NOMO-1 treated with dmso at 0.1 percent for 144 hours (cell line): ENCODE data around the gene HOXB9.

Experiments
- DNase-seq: peaks from one replicate; lab custom pipeline; 2025; ENCODE audit not compliant: unreplicated experiment; lab: John Stamatoyannopoulos, UW

The HOXB9 gene

DNA sequence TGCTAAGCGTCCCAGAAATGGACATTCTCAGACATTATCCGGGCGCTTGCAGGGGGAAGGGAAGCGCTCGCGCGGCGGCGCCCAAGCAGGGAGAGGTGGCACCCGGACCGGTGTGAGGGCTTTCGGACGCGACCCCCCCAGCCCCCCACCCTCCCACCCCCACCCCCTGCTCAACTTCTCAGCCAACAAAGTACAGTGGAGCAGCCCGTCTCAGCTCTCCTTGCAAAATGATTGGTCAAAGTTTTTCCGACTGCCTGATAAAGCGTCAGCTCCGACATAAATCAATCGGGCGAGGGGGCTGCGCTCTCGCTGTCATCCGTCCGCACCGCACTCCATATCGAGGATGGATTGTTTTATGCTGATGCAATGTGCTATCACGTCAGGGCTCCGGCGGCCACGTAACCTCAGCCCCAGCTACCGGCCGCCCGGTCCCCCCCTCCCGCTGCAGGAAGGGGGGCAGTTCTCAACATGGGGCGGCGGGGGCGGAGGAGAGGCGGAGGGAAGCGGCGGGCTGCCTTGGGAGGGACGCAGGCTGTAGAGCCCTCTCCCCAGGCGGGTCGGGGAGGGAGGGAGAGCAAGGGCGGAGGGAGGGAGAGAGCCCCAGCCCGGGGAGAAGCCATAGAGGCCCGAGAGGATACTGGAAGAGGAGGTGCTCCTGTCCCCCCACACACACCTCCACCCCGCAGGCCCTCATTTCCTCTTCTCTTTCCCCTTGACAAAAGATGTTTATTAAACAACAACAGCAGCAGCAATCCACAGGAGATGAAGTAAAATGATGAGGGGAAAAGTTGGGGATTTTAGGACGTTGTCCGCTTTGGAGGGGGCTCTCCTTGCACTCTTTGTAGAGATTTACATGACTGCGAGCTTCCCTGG, at the start of gene HOXB9:
Gene HOXB9 (minus strand): TSS at position 114 of the 873 bp plus-strand sequence. CDS start 89 bp downstream, at position 25.
- no peak for DNase-seq

DNA sequence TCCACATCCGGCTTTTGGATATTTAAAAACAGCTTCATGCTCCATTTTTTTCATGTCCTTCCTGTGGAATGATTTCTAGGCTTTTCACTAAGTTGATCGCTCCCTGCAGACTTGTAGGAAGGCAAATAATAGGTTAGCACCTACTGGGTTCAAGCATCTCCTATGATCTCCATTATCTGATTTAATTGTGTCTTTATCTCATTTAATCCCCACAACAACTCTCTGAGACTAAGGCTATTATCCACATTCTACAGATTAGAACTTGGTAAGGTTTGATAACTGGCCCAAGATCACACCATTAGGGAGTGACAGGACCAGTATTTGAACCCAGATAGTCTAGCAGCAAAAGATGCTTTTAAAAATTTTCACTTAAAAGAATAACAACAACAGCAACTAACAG, 46.2 kb upstream of the HOXB9 start:
- no peak for DNase-seq

DNA sequence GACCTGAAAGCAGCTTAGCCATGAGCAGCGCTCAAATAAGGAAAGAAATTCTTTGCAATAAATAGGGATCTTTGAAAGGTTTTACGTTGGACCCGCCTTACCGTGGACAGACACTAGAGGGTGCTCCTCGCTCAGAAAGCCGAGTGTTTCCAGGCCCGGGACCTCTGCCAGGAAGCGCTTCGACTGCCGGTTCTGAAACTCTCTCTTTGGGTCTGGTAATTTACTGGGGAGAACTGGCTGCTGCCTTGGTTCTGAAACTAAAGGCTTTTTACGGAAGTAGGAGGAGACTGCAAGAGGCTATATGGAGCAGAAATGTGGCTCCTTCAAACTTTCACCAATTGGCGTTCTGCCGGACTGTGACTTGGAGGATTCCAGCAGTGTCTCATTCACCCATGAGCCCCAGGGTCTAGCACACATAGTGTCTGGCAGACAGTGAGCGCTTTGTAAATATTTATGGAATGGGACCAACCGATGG, 45.6 kb upstream of the HOXB9 start:
- DNase-seq: peak; percentile 33

DNA sequence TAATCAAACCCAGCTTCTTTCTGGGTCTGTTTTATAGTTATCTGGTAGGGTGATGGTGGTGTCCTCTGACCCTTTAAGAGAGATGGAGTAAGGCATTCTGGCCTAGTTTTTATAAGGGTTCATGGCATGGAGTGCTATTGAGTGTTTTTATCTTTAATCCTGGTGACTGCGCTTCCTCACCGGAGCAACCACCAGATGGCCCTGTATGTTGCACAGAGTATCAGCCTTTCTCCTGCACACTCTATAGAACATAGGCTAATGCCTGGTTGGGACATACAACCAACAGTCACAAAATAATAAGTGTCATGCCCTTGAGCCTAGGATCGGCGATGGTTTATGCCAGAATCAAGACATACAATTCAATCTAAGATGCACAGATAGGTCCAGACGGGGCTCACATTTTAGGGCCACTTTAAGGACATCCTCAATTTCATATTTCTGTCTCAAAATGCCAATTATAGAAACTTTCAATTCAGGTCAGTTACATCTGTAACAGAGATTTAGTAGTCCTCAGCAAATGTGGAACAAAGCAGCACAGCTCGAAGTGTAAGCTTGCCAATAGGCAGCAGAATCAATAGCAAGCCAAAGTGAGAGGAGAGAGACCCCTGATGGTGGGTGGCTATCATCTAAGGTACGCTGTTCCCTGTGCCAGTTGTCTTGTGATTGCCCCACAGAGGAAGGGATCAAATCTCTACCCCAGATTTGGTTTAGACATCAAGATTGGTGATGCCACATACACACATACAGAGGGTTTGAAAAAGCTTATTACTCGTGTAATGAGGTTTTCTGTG, 37.2 kb upstream of the HOXB9 start:
- no peak for DNase-seq

DNA sequence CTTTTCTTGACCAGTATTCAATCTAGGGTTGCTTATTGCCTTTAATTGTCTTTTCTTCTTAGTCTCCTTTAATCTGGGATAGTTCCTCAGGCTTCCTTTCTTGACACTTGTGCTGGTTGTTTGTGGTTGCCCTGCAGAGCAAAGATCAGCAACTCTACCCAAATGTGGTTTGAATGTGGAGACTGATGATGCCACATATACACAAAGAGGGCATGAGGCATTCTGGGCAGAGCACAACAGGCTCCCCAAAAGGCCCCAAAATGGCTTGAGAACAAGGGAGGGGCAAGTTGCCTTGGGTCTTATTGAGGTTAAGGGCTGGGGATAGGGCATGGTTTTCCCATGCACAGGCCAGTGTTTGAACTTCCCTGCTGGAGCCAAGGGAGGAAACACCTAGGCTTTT, 29.8 kb upstream of the HOXB9 start:
- no peak for DNase-seq

DNA sequence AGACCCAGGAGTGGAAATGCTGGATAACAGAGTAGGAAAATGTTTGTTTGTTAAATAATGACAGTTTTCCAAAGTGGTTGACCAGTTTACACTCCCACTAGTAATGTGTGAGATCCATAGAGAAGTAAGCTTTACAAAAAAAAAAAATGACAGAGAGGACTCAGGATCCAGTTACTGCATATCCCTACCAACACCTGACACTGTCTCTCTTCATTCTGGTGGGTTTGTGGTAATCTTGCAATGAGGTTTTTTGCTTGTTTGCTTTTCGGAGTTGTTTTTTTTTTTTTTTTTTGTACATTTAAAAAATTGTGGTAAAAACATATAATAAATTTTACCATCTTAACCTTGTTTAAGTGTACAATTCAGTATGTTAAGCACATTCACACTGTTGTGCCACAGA, 23.6 kb upstream of the HOXB9 start:
- no peak for DNase-seq

DNA sequence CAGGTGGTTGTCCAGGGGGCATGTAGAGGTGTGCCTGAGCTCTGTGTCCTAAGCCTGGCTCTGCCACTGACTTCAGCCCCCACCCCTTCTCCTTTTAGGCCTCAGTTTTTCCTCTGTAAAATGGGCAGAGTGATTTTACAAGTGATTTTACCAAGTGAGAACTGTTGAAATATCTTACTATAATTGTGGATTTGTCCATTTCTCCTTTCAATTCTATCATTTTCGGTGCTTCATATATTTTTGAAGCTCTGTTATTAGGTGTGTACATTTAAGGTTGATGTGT, 21.7 kb upstream of the HOXB9 start:
- DNase-seq: no peak

DNA sequence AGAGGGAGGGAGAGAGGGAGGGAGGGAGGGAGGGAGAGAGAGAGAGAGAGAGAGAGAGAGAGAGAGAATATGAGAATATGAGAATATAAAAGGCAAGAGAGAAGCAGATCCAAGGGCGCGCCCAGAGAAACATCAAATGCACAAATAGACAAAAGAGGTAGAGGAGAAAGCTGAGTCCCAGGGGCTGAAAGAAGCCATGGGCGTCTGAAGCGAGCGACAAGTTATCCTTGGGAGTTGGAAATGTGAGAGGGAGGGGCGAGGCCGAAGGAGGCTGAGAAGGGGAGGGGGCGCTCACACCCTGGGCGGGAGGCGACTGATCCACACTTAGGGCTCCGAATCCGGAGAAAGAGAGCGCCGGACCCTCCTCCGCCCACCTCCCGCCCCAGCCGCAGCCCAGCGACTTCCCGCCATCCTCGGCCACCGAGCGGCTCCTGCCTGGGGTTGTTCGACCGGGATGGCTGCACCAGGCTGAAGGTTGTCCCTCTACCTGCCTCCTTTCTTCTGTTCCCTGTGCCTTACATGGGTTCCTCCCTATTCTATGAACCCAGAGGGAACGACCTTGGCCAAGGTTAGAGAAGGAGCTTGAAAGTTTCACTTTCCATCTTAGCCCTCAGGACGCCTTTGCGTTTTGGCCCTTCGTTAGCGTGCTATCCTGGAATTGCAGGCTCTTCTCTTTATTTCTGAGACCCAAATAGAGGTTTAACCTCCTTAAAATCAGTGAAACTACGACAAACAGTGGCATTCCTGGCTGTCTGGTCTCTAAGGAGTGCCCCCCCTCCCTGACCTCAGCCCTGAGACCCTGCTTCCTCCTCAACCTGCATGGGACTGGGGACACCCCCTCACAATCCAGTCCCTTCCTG, 21.2 kb upstream of the HOXB9 start:
- no peak for DNase-seq

DNA sequence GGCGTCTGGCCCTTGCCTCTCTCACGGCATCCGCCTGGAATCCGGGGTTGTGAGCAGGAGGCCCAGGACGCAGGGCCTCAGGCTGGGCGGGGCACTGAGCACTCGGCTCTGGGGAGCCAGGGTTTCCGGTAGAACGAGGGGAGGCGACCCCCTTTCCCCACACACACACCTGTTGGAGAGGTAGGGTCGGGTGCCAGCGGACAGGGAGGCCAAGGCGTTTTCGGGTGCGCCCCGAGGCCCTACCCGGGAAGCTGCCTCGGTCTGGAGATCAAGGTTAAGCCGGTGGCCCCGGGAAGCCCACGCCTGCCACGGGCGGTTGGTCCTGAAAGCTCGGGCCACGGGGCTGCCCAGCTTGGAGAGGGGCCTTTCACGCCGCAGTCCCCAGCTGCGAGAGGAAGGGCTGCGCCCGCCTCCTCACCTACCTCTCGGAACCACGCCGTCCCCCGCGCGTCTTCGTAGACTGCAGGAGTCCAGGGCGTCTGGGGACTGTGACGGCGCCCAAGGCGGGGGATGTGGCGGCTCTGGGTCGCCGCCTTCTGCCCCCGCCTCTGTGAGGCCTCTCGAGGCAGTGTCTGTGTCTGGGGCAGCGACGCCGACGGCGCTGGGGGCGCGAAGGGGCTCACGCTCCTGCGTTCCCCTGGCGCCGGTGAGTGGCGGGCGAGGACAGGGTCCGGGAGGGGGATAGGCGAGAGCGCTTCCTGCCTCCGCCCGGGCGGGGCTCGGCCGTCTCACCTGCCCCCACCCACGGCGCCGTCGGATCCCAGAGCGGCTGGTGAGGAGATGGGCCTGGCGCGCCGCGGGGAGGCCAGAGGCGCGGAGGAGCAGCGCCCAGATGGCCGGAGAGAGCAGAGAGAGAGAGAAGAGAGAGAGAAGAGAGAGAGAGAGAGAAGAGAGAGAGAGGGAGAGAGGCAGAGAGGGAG, 20.3 kb upstream of the HOXB9 start:
- DNase-seq: no peak

DNA sequence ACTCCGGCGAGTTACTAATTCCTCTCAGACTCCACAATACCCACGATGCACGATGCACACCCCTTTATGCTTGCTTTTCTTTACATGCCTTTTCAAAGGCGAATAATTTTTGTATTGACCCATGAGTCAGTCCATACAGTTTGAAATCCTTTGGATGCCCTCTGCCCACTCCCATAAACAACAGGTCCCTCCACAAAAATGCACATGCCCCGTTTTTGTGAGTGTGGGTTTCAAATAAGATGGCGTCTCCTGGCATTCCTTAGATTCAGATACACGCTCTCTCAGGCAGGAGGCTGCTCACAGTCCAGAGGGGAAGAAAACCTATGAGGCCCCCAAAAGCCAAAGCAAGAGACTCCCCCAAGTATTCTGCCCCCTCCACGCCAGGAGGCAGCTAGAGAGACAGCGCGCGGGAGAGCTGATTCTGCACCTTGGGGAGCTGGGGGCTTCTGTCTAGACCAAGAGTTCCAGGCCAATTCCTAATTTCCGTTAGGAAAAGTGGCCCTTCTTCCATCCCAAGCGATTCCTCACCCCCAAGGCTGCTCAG, 19.6 kb upstream of the HOXB9 start:
- no peak for DNase-seq

DNA sequence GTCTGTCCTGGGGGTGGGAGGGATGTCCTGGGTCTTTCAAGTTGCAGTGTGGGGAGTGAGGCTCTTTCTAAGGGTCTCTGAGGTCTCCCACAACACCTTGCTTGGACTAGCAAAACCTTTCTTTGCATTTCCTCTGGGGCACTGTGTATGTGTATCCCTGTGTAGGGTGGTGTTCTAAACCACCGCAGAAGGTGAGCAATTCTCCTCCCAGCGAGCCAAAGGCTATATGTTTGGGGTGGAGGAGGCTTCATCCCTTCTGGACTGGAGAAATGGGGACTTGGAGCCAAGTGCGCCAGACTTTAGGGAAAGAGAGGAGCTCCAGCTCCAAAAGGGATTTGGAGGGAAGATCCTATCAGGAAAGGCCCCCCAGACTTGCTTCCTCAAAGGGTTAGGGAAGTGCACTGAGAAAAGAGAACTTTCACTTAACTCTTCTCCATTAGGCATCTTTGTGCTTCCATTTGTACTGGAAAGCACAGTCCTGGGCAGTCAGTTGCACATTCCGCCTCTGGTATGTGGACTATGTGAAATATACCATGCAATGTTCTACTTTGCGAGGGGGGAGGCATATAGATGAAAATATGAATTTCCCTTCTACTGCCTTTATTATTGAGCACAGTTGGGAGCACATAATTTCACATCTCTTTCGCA, 18.9 kb upstream of the HOXB9 start:
- no peak for DNase-seq

DNA sequence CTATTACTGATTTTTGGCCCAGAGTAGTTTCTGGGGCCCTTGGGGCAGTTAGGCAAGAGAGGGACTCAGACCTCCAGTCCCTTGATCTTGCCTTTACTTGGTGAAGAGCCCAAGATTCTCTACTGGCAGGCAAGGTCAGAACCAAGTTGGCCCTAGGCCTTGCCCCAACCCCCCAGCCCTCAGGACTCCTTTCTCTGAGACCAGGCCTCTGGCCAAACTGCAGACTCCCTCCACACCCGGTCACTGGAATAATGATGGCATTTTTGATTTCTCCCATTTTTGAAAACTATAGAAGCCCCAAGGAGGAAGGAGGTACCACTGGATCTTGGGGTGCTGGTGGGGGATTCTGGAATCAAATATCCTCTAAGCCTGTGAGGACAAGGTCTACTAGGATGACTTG, 18.0 kb upstream of the HOXB9 start:
- DNase-seq: no peak

DNA sequence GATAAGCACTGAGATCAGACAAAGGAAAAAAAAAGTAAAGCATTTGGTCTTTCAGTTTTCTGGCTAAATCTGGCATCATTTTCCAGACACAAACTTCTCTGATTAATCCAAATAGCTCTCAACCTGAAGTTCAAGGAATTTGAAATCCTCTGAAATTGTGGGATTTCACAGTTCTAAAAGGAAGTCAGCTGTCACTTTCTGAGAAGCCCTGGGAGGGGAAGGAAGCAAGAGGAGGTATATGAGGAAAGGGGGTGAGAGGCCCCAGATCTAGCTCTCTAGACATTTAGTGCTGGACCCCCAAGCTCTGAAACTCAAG, 17.5 kb upstream of the HOXB9 start:
- no peak for DNase-seq

DNA sequence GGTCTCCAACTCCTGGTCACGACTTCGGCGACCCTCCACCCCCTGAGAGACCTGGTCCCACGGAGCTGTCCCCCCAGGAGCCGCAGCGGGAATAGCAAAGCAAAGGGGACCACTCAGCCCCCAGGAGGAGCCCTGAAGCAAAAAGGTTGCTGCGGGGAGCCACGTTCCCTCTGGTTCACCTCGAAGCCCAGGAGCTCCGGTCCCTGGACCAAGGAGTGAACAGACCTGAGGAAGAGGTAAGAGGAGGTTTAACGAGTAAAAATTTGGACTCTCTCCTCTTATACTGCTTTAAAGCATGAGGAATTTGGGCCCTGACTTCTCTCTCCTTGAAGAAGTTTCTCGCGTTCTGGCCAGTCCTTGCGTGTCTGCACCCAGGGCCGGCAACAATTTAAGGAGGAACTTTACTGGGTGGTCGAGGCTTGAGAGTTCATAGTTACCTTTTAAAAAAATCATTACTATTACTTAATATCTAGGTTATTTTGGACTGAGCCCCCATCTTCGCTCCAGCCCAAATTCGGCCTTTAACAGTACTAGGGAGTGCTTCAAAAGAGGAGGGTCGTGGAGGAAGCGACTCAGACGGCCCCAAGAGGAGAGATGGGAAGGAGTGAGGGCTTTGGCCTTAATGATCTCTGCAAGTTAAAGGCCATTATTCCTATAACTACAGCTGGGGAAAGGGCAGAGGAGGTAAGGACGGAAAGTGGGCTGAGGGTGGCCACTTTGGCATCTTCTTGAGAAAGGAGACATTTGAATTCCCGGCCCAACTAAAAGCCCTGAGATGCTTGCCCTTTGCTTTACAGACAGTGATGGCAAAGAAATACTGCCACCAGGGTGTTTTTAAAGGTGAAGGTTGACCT, 16.9 kb upstream of the HOXB9 start:
- DNase-seq: no peak

DNA sequence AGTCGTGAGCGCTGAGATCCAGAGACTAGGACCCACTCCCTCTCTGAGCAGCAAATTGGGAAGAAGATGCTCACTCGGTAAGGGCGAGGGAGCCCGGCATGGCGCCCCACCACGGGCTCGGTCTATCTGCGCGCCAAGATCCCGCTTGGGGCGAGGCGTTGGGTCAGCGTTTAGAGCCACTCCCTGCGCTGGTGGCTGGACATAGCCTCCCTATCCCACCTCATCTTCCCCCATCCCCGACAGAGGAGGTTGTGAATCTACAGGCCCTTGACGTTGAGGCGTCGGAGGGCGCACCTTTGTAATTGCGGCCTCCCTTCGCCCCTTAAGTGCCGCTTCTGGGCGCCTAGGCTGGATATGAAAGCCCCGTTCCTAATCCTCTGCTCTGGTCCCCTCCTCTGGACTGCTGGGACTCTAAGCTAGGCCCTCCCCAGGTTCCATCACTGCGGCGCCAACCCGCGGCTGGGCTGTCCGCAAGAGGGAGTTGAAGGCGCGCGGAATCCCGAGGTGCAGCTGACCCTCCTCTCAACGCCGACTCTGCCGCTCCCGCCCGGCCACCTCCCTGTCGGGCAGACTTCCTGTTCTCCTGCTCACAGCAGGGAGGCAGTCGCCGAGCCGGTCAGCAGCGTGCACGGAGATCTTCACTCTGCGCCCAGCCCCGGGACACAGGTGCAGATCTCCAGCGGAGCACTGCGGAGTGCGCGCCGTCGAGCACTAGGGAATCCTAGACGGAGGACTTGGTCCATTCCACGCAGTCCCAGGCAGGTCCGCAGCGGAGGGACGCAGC, 16.1 kb upstream of the HOXB9 start:
- DNase-seq: no peak

DNA sequence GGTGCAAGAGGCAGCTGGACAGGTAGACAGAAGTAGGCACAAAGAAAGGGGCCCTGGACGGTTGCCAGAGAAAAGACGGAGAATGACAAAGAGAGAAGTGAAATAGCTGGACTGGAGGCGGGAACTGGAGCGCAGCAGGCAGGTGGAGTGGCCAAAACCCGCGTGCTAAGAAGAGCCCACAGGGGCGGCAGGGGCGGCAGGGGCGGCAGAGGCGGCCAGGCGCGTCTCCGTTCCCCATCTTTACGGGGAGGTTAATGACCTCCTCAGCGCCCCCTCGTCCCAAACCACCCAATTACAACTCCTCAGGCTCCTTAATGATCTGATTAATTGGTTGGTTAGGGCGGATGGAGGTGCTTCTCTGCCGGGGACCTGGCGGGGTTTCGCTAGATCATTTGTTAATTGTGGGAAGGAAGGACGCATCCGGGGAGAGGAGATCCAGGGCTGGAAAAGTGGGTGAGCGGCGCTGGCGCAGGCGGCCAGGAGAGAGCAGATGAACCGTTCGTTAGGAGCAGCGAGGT, 15.4 kb upstream of the HOXB9 start:
- DNase-seq: peak; percentile 12

DNA sequence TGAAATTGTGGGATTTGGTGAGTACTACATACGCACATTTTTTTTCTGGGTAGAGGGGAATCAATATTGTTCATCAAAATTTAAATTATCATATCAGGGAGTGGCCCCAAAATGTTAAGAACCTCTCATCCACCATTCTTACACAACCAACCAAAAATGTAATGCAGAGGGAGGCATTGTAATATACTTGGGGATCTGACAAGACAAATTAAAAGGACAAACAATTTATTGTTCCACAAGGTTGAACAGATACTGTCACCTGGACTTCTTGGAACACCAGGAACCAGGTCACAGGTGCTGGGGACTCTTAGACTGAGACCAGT, 14.7 kb upstream of the HOXB9 start:
- DNase-seq: no peak
